Mesendoderm (in vitro differentiated cells): Measurements from ENCODE around the gene BSN.

Experiments used
- DNase-seq: peaks from one replicate; pipeline ENCODE4 v3.0.0; 2013
- H2AK5ac ChIP-seq: 2 replicates; pipeline ENCODE4 v1.6.1; 2013; ENCODE audit warnings: low read length, inconsistent platforms
- H2BK120ac ChIP-seq: 2 replicates; pipeline ENCODE4 v1.6.1; 2013; ENCODE audit warnings: low read depth, mild to moderate bottlenecking, low read length, moderate library complexity, mixed read lengths
- H2BK15ac ChIP-seq: replicated peaks from 2 replicates; pipeline ENCODE4 v1.6.1; 2013; ENCODE audit warnings: low read depth, mild to moderate bottlenecking, moderate library complexity
- H2BK5ac ChIP-seq: 2 replicates; pipeline ENCODE4 v1.6.1; 2013; ENCODE audit warnings: low read length, inconsistent platforms
- H3K18ac ChIP-seq: 2 replicates; pipeline ENCODE4 v1.6.1; 2013; ENCODE audit warnings: mild to moderate bottlenecking, low read length, mixed read lengths
- H3K23ac ChIP-seq: one replicate; pipeline ENCODE4 v1.6.1; 2013; ENCODE audit warnings: low read length
- H3K27ac ChIP-seq: 2 replicates; pipeline ENCODE4 v1.5.1; 2013; ENCODE audit warnings: low read depth, mild to moderate bottlenecking, inconsistent platforms, low read length, moderate library complexity
- H3K27me3 ChIP-seq: 2 replicates; pipeline ENCODE4 v1.6.1; 2013; ENCODE audit warnings: low read length, control low read depth, mild to moderate bottlenecking, inconsistent platforms; ENCODE audit not compliant: insufficient read depth, poor library complexity
- H3K36me3 ChIP-seq: 2 replicates; pipeline ENCODE4 v1.6.1; 2013; ENCODE audit warnings: low read length, inconsistent platforms; ENCODE audit not compliant: control insufficient read depth, insufficient read depth
- H3K4ac ChIP-seq: one replicate; pipeline ENCODE4 v1.6.1; 2013; ENCODE audit warnings: low read depth, mild to moderate bottlenecking, low read length, moderate library complexity
- H3K4me1 ChIP-seq: 2 replicates; pipeline ENCODE4 v1.6.1; 2013; ENCODE audit warnings: low read depth, low read length, inconsistent platforms; ENCODE audit not compliant: control insufficient read depth
- H3K4me2 ChIP-seq: 2 replicates; pipeline ENCODE4 v1.6.1; 2013; ENCODE audit warnings: low read length
- H3K4me3 ChIP-seq: 2 replicates; pipeline ENCODE4 v1.5.1; 2013; ENCODE audit warnings: mild to moderate bottlenecking, low read length
- H3K56ac ChIP-seq: one replicate; pipeline ENCODE4 v1.6.1; 2013; ENCODE audit warnings: low read length
- H3K79me1 ChIP-seq: 2 replicates; pipeline ENCODE4 v1.6.1; 2013; ENCODE audit warnings: low read length, inconsistent platforms
- H3K79me2 ChIP-seq: 2 replicates; pipeline ENCODE4 v1.6.1; 2013; ENCODE audit warnings: mild to moderate bottlenecking, low read length; ENCODE audit not compliant: control insufficient read depth, insufficient read depth
- H3K9ac ChIP-seq: 2 replicates; pipeline ENCODE4 v1.6.1; 2013; ENCODE audit warnings: low read length, inconsistent platforms
- H4K5ac ChIP-seq: one replicate; pipeline ENCODE4 v1.6.1; 2013; ENCODE audit warnings: low read length
- H4K8ac ChIP-seq: one replicate; pipeline ENCODE4 v1.6.1; 2013; ENCODE audit warnings: low read depth, mild to moderate bottlenecking, control low read depth, low read length, moderate library complexity
- WGBS: extraction: QIAGEN DNeasy Blood & Tissue Kit; methylation state at CpG from one replicate; pipeline ENCODE4 v1.1.7; 2013; ENCODE audit warnings: low lambda C conversion rate, missing lambda C conversion rate; ENCODE audit not compliant: insufficient coverage; ENCODE audit errors: extremely low coverage; 5-methylcytosine and 5-hydroxymethylcytosine counted together

The BSN gene

DNA sequence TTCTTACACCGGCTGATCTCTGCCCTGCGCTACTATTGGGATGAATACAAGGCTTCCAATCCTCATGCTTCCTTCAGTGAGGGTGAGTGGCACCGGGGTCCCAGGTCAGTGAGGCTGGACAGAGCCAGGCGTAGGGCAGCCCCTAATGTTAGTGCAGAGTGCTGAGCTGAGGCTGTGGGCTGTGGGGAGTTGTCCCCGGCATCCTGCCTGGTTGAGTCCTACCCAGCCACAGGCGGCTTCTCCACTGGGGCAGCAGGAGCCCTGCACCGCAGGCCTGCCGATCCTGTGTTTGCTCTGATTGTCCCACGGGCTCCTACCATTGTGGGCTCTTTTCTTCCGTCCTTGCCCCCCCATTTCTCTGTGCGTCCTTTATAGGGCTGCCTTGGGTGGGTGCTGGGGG, 148.4 kb downstream of the BSN start:
- H2BK5ac ChIP-seq, result no peak overlapping the region
- H2BK15ac ChIP-seq, result no peak overlapping the region
- H3K27ac ChIP-seq, result no peak overlapping the region
- no peak overlapping the region for H2AK5ac ChIP-seq
- H4K8ac ChIP-seq, result no peak overlapping the region
- no peak overlapping the region for H3K4me2 ChIP-seq
- no peak overlapping the region for H3K9ac ChIP-seq
- no peak overlapping the region for H3K23ac ChIP-seq
- DNase-seq, result no peak
- H3K56ac ChIP-seq, result no peak overlapping the region
- no peak overlapping the region for H4K5ac ChIP-seq
- no peaks in the 10 kb centered on the region for H3K79me2 ChIP-seq
- H3K4me3 ChIP-seq, result no peak overlapping the region
- no peaks in the 10 kb centered on the region for H3K4me1 ChIP-seq
- H3K4ac ChIP-seq, result no peak overlapping the region
- H3K18ac ChIP-seq, result no peak overlapping the region
- H2BK120ac ChIP-seq, result no peak overlapping the region
- WGBS, result no CpG with 5 or more reads among the region's 11 CpGs
- H3K36me3 ChIP-seq, result peaks cover 3% of the 10 kb centered on the region
- H3K79me1 ChIP-seq, result no peaks in the 10 kb centered on the region
- H3K27me3 ChIP-seq, result no peaks in the 10 kb centered on the region

DNA sequence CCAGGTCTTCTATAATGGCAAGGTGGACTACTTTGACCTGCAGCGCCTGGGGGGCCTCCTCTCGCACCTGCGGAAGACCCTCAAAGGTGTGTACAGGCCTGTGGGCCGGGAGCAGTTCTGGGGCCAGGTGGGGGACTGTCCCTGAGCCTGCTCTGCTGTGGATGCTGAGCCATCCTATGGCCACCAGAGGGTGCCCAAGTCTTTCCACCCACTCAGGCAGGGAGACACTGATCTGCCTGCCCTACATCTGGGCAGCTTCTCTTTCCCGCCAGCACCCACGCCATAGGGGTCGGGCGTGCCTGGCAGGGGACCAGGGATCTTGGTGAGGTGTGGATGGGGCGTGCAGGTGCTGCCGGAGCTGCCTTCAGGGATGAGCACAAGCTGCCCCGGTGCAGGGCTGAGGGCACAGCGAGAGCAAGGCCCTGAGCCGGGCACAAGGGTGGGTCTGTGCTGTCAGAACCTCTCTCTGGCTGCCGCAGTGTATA, 149.2 kb downstream of the BSN start:
- no CpG with 5 or more reads among the region's 14 CpGs for WGBS
- peak; percentile 74 for DNase-seq

DNA sequence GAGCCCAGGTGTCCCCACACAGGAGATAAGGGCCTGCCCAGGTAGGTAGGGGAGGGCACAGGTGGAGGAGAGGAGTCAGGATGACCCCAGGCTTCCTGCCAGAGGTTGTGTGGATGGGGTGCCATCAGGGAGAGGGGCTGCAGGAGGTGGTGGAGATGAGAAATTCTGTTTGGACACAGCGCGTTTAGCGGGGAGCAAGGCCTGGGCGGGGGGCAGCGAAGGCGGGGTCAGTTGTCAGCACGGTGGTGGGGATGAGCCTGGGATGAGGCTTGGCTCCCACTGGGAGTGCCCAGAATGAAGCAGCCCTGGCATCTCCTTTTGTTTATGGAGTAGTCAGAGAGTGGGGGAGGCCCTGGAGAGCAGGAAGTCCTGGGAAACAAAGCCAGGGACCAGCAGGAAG, 149.7 kb downstream of the BSN start:
- no peak overlapping the region for H3K4me2 ChIP-seq
- no peak overlapping the region for H2BK15ac ChIP-seq
- no peaks in the 10 kb centered on the region for H3K79me1 ChIP-seq
- H2BK5ac ChIP-seq, result no peak overlapping the region
- H3K36me3 ChIP-seq, result peaks cover 3% of the 10 kb centered on the region
- no peak overlapping the region for H3K27ac ChIP-seq
- DNase-seq, result no peak
- H3K79me2 ChIP-seq, result no peaks in the 10 kb centered on the region
- H2BK120ac ChIP-seq, result no peak overlapping the region
- no CpG with 5 or more reads among the region's 7 CpGs for WGBS
- H3K27me3 ChIP-seq, result no peaks in the 10 kb centered on the region
- no peak overlapping the region for H4K5ac ChIP-seq
- H4K8ac ChIP-seq, result no peak overlapping the region
- H3K4me1 ChIP-seq, result no peaks in the 10 kb centered on the region
- H3K18ac ChIP-seq, result no peak overlapping the region
- no peak overlapping the region for H2AK5ac ChIP-seq
- H3K4me3 ChIP-seq, result no peak overlapping the region
- H3K23ac ChIP-seq, result no peak overlapping the region
- no peak overlapping the region for H3K4ac ChIP-seq
- no peak overlapping the region for H3K56ac ChIP-seq
- H3K9ac ChIP-seq, result no peak overlapping the region

More for the DNA sequence above, 149.2 kb downstream of the BSN start:
- H2BK5ac ChIP-seq, result no peak overlapping the region
- no peak overlapping the region for H3K18ac ChIP-seq
- H3K27ac ChIP-seq, result no peak overlapping the region
- H3K36me3 ChIP-seq, result peaks cover 3% of the 10 kb centered on the region
- no peak overlapping the region for H3K4me2 ChIP-seq
- H3K4me1 ChIP-seq, result no peaks in the 10 kb centered on the region
- no peak overlapping the region for H3K56ac ChIP-seq
- H4K8ac ChIP-seq, result no peak overlapping the region
- H3K9ac ChIP-seq, result no peak overlapping the region
- no peak overlapping the region for H3K4me3 ChIP-seq
- no peaks in the 10 kb centered on the region for H3K79me2 ChIP-seq
- H3K79me1 ChIP-seq, result no peaks in the 10 kb centered on the region
- H4K5ac ChIP-seq, result no peak overlapping the region
- H3K27me3 ChIP-seq, result no peaks in the 10 kb centered on the region
- no peak overlapping the region for H2BK120ac ChIP-seq
- H2BK15ac ChIP-seq, result no peak overlapping the region
- no peak overlapping the region for H2AK5ac ChIP-seq
- no peak overlapping the region for H3K4ac ChIP-seq
- no peak overlapping the region for H3K23ac ChIP-seq

DNA sequence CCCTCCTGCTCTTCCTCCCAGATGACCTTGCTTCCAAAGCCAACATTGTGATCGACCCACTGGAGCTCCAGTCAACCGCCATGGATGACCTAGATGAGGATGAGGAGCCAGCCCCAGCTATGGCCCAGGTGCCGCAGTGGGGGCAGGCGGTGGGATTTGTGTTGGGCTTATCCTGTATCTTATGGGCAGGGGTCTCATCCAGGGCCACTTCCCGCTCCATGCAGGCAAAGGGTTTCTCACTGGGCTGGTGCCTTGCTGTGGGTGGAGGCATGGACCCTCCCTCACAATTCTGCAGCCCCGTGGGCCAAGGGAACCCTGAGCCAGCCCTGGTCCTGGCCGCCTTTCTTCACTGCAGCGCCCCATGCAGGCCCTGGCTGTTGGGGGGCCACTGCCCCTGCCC, 150.4 kb downstream of the BSN start:
- Histone ChIP-seq H4K5ac (no peak overlapping the region), H2BK15ac (no peak overlapping the region), H3K4ac (no peak overlapping the region), H3K79me1 (no peaks in the 10 kb centered on the region), H4K8ac (no peak overlapping the region), H3K4me1 (no peaks in the 10 kb centered on the region), H3K27me3 (no peaks in the 10 kb centered on the region), H3K23ac (no peak overlapping the region), H3K36me3 (peaks cover 3% of the 10 kb centered on the region), H3K79me2 (no peaks in the 10 kb centered on the region), H3K4me3 (no peak overlapping the region), H2BK120ac (no peak overlapping the region), H3K56ac (no peak overlapping the region), H3K4me2 (no peak overlapping the region), H2BK5ac (no peak overlapping the region), H2AK5ac (no peak overlapping the region), H3K9ac (no peak overlapping the region), H3K27ac (no peak overlapping the region), H3K18ac (no peak overlapping the region)
- no peak for DNase-seq
- WGBS, result no CpG with 5 or more reads among the region's 8 CpGs

DNA sequence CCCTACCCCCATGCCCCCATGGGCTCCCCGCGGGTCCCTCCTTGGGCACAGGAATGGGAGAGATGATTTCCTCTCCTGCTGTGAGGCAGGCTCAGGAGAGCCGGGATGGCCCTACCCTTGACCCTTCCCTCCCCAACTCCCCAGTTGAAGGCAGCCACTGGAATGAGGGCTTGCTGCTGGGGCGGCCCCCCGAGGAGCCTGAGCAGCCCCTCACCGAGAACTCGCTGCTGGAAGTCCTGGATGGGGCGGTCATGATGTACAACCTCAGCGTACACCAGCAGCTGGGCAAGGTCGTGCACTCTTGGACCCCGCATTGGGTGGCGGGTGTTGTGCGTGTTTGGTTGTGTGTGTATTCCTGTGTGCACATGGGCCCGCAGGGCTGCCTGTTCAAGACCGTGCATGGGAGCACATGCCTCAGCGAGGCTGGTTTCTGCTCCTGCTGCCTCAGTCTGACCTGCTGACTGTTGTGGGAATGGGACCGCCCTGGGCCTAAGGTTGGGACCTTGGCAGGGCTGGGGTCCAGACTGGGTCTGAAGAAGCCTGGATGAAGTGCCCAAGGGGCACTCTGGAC, 151.2 kb downstream of the BSN start:
- no peak overlapping the region for H2AK5ac ChIP-seq
- no peak overlapping the region for H3K4ac ChIP-seq
- WGBS, result no CpG with 5 or more reads among the region's 17 CpGs
- no peak overlapping the region for H4K8ac ChIP-seq
- no peak overlapping the region for H3K18ac ChIP-seq
- H3K27me3 ChIP-seq, result no peaks in the 10 kb centered on the region
- H3K9ac ChIP-seq, result no peak overlapping the region
- H3K79me2 ChIP-seq, result no peaks in the 10 kb centered on the region
- no peaks in the 10 kb centered on the region for H3K79me1 ChIP-seq
- no peak overlapping the region for H3K23ac ChIP-seq
- no peak for DNase-seq
- H3K4me1 ChIP-seq, result no peaks in the 10 kb centered on the region
- H2BK5ac ChIP-seq, result no peak overlapping the region
- no peak overlapping the region for H3K27ac ChIP-seq
- H4K5ac ChIP-seq, result no peak overlapping the region
- H2BK15ac ChIP-seq, result no peak overlapping the region
- no peak overlapping the region for H2BK120ac ChIP-seq
- peaks cover 3% of the 10 kb centered on the region for H3K36me3 ChIP-seq
- no peak overlapping the region for H3K4me2 ChIP-seq
- H3K56ac ChIP-seq, result no peak overlapping the region
- no peak overlapping the region for H3K4me3 ChIP-seq

DNA sequence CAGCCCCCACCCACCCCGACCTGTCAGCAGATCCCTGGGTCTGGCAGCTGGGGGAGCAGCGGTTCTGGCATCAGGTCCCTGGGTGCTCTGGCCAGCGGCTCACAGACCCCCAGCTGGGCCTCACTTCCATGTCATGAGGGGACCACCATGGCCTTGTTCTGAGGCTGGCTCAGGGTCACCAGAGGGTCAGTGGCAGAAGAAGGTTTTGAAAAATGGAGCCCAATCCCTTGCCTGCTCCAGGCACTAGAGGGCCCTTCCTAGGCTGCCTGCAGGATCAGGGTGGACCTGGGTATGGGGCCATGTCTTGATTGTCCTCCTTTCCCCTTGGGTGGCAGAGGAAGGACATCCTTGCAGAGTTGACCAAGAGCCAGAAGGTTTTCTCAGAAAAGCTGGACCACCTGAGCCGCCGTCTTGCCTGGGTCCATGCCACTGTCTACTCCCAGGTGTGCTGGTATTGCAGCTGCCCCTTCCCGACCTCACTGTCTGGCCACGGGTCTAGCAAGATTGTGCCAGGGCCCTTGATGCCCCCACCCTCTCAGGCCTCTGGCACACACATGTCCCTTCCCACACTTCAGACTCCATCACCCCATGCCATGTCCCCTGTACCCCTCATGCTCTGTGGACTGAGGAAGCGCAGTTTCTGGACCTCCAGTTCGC, 152.3 kb downstream of the BSN start:
- Histone ChIP-seq H3K9ac (no peak overlapping the region), H3K56ac (no peak overlapping the region), H2AK5ac (no peak overlapping the region), H3K23ac (no peak overlapping the region), H3K27ac (no peak overlapping the region), H3K4ac (no peak overlapping the region), H2BK120ac (no peak overlapping the region), H3K79me2 (no peaks in the 10 kb centered on the region), H4K5ac (no peak overlapping the region), H3K4me1 (no peaks in the 10 kb centered on the region), H2BK5ac (no peak overlapping the region), H3K4me3 (no peak overlapping the region), H3K4me2 (no peak overlapping the region), H3K27me3 (no peaks in the 10 kb centered on the region), H3K18ac (no peak overlapping the region), H4K8ac (no peak overlapping the region), H3K36me3 (peaks cover 3% of the 10 kb centered on the region), H3K79me1 (no peaks in the 10 kb centered on the region), H2BK15ac (no peak overlapping the region)
- DNase-seq, result no peak
- WGBS, result no CpG with 5 or more reads among the region's 9 CpGs
